Stimulated activated CD4-positive, alpha-beta T cell treated with anti-CD3 and anti-CD28 coated beads, Interleukin-1b, Interleukin-23, amount 100 ng/mL, for 4 hours (primary cell): ENCODE results near the gene NXT1.

ENCODE experiments used
- DNase-seq, 2 donors: peaks; one replicate each; pipeline ENCODE4 v3.0.0-alpha.2; 2020; ENCODE audit warnings: low read depth in 2 of 2

NXT1 gene

DNA sequence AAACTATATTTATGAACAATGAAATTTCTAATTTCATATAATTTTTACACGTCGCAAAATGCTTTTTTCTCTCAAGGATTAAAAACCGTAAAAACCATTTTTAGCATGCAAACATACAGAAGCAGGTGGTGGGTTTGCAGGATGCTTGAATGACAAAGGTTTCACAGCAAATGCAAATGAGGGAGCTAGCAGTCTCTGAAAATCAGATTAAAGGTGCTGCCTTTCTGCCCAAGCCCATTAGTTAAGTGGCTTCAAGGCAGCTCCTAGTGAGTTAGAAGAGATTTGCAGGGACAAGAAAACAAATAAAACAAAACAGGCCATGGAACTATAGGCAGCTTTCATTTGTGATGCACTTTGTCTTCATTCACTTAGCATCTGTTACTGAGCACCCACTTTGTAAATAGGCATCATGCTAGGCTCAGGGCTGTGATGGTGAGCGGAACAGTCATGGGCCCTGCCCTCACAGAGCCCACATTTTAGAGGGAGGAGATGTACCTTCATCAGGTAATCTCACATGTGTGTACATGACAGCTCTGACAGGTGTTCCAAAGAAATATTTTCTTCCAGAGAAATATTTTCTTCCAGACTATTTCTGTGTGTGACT is 41.2 kb downstream of the NXT1 start:
- no peak for DNase-seq

DNA sequence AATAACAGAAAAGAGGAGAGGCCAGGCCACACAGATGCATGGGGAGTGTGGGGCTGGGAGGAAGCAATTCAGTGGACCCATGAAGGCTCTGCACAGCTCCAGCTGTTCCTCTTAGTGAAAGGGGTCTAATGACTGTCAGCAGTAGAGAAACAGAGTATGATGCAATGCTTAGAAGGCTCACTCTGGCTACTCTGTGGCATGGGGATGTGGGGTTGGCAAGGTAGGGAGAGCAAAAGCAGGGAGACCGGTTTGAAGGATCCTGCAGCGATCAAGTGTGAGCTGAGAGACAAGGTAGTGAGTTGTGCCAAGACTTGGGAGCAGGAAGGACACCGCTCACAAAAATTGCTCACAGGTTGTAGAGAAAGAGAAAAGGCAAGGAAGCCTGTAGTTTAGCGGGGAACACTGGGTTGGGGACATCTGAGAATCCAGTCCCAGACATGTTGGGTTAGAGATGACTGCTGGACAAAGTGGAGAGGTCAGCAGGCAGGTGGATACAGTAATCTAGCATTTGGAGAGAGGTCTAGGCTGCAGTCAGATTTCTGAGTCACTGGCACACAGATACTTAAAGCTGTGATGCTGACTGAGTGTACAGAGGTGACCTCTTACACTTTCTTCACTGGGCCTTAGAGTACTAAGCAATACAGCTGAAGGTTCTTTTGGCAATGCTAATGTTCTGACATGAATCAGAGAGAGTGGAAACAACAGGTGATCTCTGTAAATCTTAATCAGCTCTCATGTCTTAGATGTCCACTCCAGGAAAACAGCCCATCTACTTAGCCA is 43.6 kb downstream of the NXT1 start:
- no peak for DNase-seq

DNA sequence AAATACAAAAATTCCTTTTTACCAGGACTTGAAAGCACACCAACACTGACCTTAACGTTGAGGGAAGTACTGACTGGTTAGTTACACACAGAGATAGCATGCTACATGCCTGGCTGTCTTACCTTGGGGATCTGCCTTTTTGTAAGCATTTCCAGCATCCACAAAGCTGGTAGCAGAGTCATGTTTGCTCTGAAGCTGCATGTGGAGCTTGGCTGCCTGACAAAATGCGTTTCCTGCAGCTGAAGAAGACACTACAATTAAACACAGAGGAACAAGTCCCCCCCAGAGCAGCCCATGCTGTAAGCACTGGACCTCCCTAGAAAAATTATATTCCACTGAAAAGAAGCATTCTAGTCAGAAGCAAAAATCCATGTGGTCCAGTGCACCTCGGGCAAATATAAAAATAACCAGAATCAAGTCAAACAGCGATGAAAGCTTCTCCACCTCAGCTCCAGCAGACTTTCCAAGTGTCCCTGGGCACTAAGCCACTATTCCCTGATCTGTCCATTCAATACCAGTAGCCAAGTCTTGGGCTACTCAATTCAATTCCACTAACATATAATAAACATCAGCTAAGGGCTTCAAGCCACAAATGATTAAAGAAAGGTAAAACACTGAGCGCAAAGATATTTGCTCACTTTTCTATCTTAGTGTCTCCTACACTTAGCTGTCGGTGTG is 46.5 kb downstream of the NXT1 start:
- no peak for DNase-seq

DNA sequence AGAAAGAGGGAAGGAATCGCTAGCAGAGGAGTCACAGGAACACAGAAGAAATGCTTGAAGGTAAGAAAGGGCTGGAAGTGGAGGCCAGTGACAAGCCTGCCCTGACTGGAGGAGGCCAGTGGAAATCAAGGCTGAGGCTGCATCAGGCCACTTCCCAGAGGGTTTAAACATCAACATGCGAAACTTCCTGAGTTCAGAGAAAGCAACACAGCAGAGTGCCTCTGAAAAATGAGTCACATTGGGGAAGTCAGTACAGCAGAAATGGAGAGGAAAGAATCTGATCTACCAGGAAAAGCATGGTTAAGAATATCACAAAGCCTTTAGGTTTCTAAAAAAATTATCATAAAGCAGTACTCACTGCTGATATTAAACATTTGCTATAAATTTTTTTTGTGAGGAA is 47.4 kb downstream of the NXT1 start:
- DNase-seq, result no peak

DNA sequence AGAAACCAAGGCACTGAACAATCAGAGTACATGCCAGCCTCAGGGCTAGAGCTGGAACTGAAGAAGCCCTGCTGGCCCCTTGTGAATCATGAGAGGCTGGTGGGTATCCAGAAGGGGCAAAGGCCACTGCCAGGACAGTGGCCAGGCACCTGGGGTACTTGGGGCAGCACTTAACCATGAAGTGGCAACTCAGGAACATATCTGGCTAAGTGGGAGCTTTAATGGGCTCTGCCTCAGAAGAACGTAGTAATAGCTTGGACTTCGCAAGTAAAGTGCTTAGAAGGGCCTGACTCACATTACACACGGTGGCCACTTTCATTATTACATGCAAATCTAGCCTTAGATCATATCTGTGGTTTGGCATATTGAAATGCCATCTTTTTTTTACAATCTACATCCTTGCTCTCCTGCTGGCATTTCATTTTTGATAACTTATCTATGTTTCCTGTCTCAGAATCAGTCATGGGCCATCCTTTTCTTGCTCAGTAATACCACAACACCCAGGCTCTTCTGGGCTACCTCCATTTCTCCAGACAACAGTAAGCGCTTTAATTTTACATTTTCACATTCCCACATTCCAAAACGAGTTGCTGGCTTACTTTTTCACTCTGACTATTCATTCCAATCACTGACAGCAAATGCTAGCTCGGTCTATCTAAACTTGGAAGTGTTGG is 49.1 kb downstream of the NXT1 start:
- no peak for DNase-seq

DNA sequence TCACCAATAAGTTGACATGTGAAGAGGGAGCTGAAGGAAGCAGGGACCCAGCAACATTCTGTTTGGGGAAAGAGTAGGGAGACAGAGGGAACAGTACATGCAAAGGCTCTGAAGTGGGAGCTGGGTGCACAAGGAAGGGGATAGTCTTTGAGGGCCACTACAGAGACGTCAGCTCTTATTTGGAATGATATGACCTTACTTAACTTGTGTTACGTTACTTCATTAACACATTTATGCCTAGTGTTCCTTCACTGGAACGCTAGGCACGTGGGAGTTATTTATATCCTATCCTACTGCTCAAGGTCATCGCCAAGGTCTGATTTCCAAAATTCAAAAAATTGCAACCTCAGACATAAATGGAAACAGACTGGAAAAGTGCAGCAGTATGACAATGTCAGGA is 50.5 kb downstream of the NXT1 start:
- DNase-seq, result no peak

DNA sequence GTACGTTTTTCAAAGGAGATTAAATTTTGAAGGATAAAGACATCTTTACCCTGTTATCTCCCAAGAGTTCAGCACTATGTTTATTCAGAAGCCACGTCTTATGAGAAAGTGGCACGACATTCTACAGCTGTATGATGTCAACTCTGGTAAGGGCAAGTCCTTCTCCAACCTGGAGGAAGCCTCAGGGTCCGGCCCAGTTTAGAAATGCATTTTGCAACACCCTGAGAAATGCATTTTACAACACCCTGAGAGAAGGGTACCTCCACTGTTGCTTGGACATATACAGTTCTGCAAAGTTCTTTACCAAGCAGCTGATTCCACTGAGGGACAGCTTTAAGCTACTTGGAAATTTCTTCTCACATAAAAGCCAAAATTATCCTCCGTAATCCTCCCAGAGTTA is 53.2 kb downstream of the NXT1 start:
- no peak for DNase-seq

DNA sequence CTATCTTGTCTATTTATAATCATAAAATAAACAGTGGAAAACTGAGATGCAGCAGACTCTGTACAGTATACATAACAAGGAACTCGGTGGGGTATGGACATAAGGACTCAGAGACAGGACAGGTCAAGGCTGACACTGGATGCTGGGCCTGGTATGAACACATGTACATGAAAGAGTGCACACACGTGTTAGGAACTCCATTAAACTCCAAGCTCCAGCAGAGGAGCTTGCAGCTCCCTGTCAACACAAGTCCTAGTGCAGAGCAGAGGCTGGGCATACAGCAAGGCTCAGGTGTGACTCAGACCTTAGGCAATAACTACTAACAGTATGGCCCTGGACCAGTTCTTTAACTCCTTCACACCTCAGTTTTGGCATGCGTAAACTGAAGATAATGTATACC is 53.6 kb downstream of the NXT1 start:
- DNase-seq, result no peak
